Neural cell (in vitro differentiated cells): Measurements from ENCODE around the gene MPPED1. TPM values are rescaled to one million over a fixed set of nuclear protein-coding genes. Genes with fewer than 3 reads are reported as not detected.

Source experiments
- H2AFZ ChIP-seq: fragments of 200-600, 300-800 bp; sonication (generic), shearing (Covaris generic); 2 replicates; pipeline ENCODE4 v1.6.0; 2014; ENCODE audit warnings: low read depth, mild to moderate bottlenecking, antibody characterized with exemption, low read length, moderate library complexity
- H3F3A ChIP-seq: fragments of 200-600 bp; shearing (Covaris generic); 2 replicates; pipeline ENCODE4 v1.6.1; 2016; ENCODE audit warnings: mild to moderate bottlenecking, moderate library complexity, mixed read lengths, antibody characterized with exemption, low read length; ENCODE audit not compliant: insufficient read depth, poor library complexity, severe bottlenecking
- H3K27ac ChIP-seq: fragments of 200-600, 300-800 bp; sonication (generic), shearing (Covaris generic); 2 replicates; pipeline ENCODE4 v1.5.1; 2014; ENCODE audit warnings: mild to moderate bottlenecking, low read length, moderate library complexity
- H3K27me3 ChIP-seq: fragments of 300-800, 200-600 bp; sonication (generic), shearing (Covaris generic); 2 replicates; pipeline ENCODE4 v1.6.0; 2014; ENCODE audit warnings: mild to moderate bottlenecking, low read depth, low read length, moderate library complexity; ENCODE audit not compliant: insufficient read depth
- H3K36me3 ChIP-seq: fragments of 300-800, 200-600 bp; sonication (generic), shearing (Covaris generic); 2 replicates; pipeline ENCODE4 v1.5.1; 2014; ENCODE audit warnings: mild to moderate bottlenecking, antibody characterized with exemption, low read length, moderate library complexity; ENCODE audit not compliant: insufficient read depth
- H3K4me2 ChIP-seq: fragments of 300-800, 200-600 bp; sonication (generic), shearing (Covaris generic); 2 replicates; pipeline ENCODE4 v1.6.0; 2014; ENCODE audit warnings: mild to moderate bottlenecking, low read length
- H3K4me3 ChIP-seq: fragments of 300-800, 200-600 bp; sonication (generic), shearing (Covaris generic); 2 replicates; pipeline ENCODE4 v1.5.1; 2014; ENCODE audit warnings: mild to moderate bottlenecking, low read length, moderate library complexity
- H3K79me2 ChIP-seq: fragments of 200-600 bp; shearing (Covaris generic); replicated peaks from 2 replicates; pipeline ENCODE4 v1.6.0; 2014; ENCODE audit warnings: mild to moderate bottlenecking, low read length, moderate library complexity; ENCODE audit not compliant: insufficient read depth
- H3K9ac ChIP-seq: fragments of 300-800, 200-600 bp; sonication (generic), shearing (Covaris generic); 2 replicates; pipeline ENCODE4 v1.6.1; 2016; ENCODE audit warnings: mild to moderate bottlenecking, low read length, mixed read lengths
- H3K9me2 ChIP-seq: fragments of 200-600 bp; shearing (Covaris generic); 2 replicates; pipeline ENCODE4 v1.6.1; 2016; ENCODE audit warnings: mild to moderate bottlenecking, low read length, mixed read lengths; ENCODE audit not compliant: insufficient read depth
- H3K9me3 ChIP-seq: fragments of 200-600, 300-800 bp; sonication (generic), shearing (Covaris generic); 2 replicates; pipeline ENCODE4 v1.6.1; 2016; ENCODE audit warnings: mild to moderate bottlenecking, mixed run types, low read length, moderate library complexity, mixed read lengths
- H4K20me1 ChIP-seq: fragments of 200-600 bp; shearing (Covaris generic); 2 replicates; pipeline ENCODE4 v1.6.1; 2016; ENCODE audit warnings: mild to moderate bottlenecking, mixed run types; ENCODE audit not compliant: insufficient read depth
- CTCF ChIP-seq: fragments of 450-650 bp; IDR thresholded peaks from 2 replicates; pipeline ENCODE4 v1.5.1; 2014; ENCODE audit warnings: antibody characterized with exemption, mild to moderate bottlenecking, moderate library complexity; ENCODE audit not compliant: poor library complexity, severe bottlenecking
- EP300 ChIP-seq: fragments of 450-650 bp; conservative IDR thresholded peaks from 2 replicates; pipeline ENCODE4 v1.6.1; 2014; ENCODE audit warnings: antibody characterized with exemption, mild to moderate bottlenecking, moderate library complexity; ENCODE audit not compliant: poor library complexity, severe bottlenecking
- EZH2 ChIP-seq: fragments of 200-600, 300-800 bp; shearing (Covaris generic), sonication (generic); IDR thresholded peaks from 2 replicates; pipeline ENCODE4 v1.6.1; 2014; ENCODE audit warnings: antibody characterized with exemption, low read length, borderline replicate concordance, mild to moderate bottlenecking; ENCODE audit not compliant: insufficient read depth, poor library complexity, severe bottlenecking
- MXI1 ChIP-seq: fragments of 450-650 bp; conservative IDR thresholded peaks from 2 replicates; pipeline ENCODE4 v1.6.1; 2014; ENCODE audit warnings: antibody characterized with exemption, mild to moderate bottlenecking; ENCODE audit not compliant: poor library complexity, severe bottlenecking
- POLR2AphosphoS5 ChIP-seq: IDR thresholded peaks from 2 replicates; pipeline ENCODE4 v1.6.1; 2012
- RAD21 ChIP-seq: fragments of 450-650 bp; conservative IDR thresholded peaks from 2 replicates; pipeline ENCODE4 v1.6.1; 2014; ENCODE audit warnings: antibody characterized with exemption, mild to moderate bottlenecking, moderate library complexity
- REST ChIP-seq: IDR thresholded peaks from 2 replicates; pipeline ENCODE4 v1.6.1; 2012; ENCODE audit warnings: borderline replicate concordance
- SMC3 ChIP-seq: fragments of 450-650 bp; conservative IDR thresholded peaks from 2 replicates; pipeline ENCODE4 v1.6.1; 2014; ENCODE audit warnings: antibody characterized with exemption, mild to moderate bottlenecking, moderate library complexity; ENCODE audit not compliant: poor library complexity
- TAF1 ChIP-seq: IDR thresholded peaks from 2 replicates; pipeline ENCODE4 v1.6.1; 2012; ENCODE audit warnings: low read depth
- polyA plus RNA-seq: library from polyadenylated mRNA; depleted of rRNA; stranded (reverse); fragments of >200 nt; gene quantifications from 2 replicates; pipeline ENCODE4 v1.2.3, GENCODE V29; 2014

MPPED1 gene
- polyA plus RNA-seq, 1 donor from 2014 or later, result 33.4 TPM

- H3K9me3 ChIP-seq, result peaks cover 5% of the 10 kb centered on the region
- H3K9ac ChIP-seq, result no peak overlapping the region
- TF ChIP-seq SMC3 (no peak), TAF1 (no peak), RAD21 (no peak), MXI1 (no peak), EP300 (no peak), REST (no peak), CTCF (no peak)
- no peak overlapping the region for H3K4me2 ChIP-seq
- no peaks in the 10 kb centered on the region for H3F3A ChIP-seq
- H4K20me1 ChIP-seq, result no peaks in the 10 kb centered on the region
- no peaks in the 10 kb centered on the region for H3K36me3 ChIP-seq
- no peaks in the 10 kb centered on the region for H3K9me2 ChIP-seq
- no peaks in the 10 kb centered on the region for H3K79me2 ChIP-seq
- no peaks in the 10 kb centered on the region for H3K27me3 ChIP-seq
- no peak overlapping the region for H3K27ac ChIP-seq
- no peak overlapping the region for H3K4me3 ChIP-seq
- H2AFZ ChIP-seq, result no peak overlapping the region
These were observed 142.4 kb downstream of the MPPED1 start for GRCh38 chr22:43554259-43554636.

GRCh38 chr22:43554694-43555365 lies 143.0 kb downstream of the MPPED1 start:
- H3K36me3 ChIP-seq, result no peaks in the 10 kb centered on the region
- H3F3A ChIP-seq, result no peaks in the 10 kb centered on the region
- no peak overlapping the region for H3K9ac ChIP-seq
- H3K9me2 ChIP-seq, result no peaks in the 10 kb centered on the region
- no peaks in the 10 kb centered on the region for H3K27me3 ChIP-seq
- TF ChIP-seq EZH2 (no peak), REST (no peak), RAD21 (no peak), MXI1 (no peak), TAF1 (no peak), CTCF (no peak), SMC3 (no peak), POLR2AphosphoS5 (no peak), EP300 (no peak)
- no peaks in the 10 kb centered on the region for H3K79me2 ChIP-seq
- no peaks in the 10 kb centered on the region for H4K20me1 ChIP-seq
- H2AFZ ChIP-seq, result no peak overlapping the region
- peaks cover 5% of the 10 kb centered on the region for H3K9me3 ChIP-seq
- no peak overlapping the region for H3K4me2 ChIP-seq
- H3K27ac ChIP-seq, result no peak overlapping the region
- H3K4me3 ChIP-seq, result no peak overlapping the region
